ENCODE measurements around the gene TBC1D28. TPM values are rescaled to one million over a fixed set of nuclear protein-coding genes. Genes with fewer than 3 reads are reported as not detected.
A peak's percentile ranks its signal among the peaks of the same experiment; 100 is the strongest.
"Not testable (repeated sequence)": the region's sequence is repeated elsewhere in the genome, so short reads cannot be mapped to it uniquely, and the experiment has no call there.

Gene TBC1D28
- total RNA-seq (not detected in 2 replicates), polyA plus RNA-seq (1.1 TPM in 1 of 2 replicates, not detected in the other), polyA minus RNA-seq (not detected in 2 replicates)
- not detected for total RNA-seq (2013)

DNA sequence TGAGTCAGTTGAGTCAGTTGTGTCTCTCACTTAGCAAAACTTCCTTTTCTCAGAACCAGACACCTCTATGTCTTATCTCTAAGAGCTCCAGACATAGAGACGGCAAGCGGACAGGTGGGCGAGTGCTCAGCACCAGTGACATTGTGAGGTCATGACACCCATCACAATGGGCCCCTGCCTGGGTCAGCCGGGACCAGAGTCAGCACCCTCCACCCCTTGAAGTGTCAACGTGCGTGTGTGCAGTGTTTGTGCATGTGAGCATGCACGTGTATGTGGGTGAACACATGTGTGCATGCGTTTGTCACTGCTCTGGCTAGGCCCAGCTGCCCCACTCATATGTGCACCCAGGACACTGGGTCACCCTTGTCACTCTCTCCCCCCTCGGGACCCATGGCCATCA lies at the start of gene TBC1D28:
Gene TBC1D28, minus strand, starts transcription at position 101 of the 400 bp plus-strand sequence. CDS start 3,039 bp downstream, outside the sequence.
- H3K36me3 ChIP-seq (replicated peaks in 1 of 2; ENCODE audit: control extremely low read depth in 1 of 2, control insufficient read depth in 1 of 2, extremely low read depth in 1 of 2, insufficient read depth in 2 of 2, low read length in 1 of 2); H2AFZ ChIP-seq (ENCODE audit: insufficient read depth, low read depth, low read length, poor library complexity, severe bottlenecking); DNase-seq; H3K27me3 Mint-ChIP-seq; H3K9me3 Mint-ChIP-seq (ENCODE audit: insufficient read depth); H3K79me2 ChIP-seq (ENCODE audit: control insufficient read depth, insufficient read depth, low read length); H3K27ac ChIP-seq (ENCODE audit: low read length in 2 of 2); H4K20me1 ChIP-seq (ENCODE audit: control insufficient read depth, insufficient read depth, low read length, poor library complexity, severe bottlenecking); H3K9me3 ChIP-seq (ENCODE audit: control extremely low read depth in 1 of 3, control insufficient read depth in 2 of 3, insufficient read depth in 1 of 3, low read length in 2 of 3); H3K4me1 ChIP-seq (ENCODE audit: control insufficient read depth in 2 of 2, insufficient read depth in 2 of 2, low read length in 2 of 2); H3K4me3 ChIP-seq (ENCODE audit: control extremely low read depth in 1 of 5, extremely low read depth in 1 of 5, insufficient read depth in 1 of 5, low read depth in 2 of 5, low read length in 4 of 5); POLR2A ChIA-PET; ATAC-seq (ENCODE audit: low read depth); H3K9ac ChIP-seq (ENCODE audit: low read length); H3K4me3 Mint-ChIP-seq; intact Hi-C loops (cut with micrococcal nuclease); H3K4me2 ChIP-seq (replicated peaks; ENCODE audit: low read depth, low read length, poor library complexity, severe bottlenecking); H3K27me3 ChIP-seq (replicated peaks in 1 of 4; ENCODE audit: control extremely low read depth in 1 of 4, control insufficient read depth in 3 of 4, insufficient read depth in 4 of 4, low read length in 3 of 4); H3K4me1 Mint-ChIP-seq; H3K27ac Mint-ChIP-seq; CTCF ChIA-PET: not testable (repeated sequence)
- 100% methylated on average over 4 of the region's 9 CpGs for WGBS (ENCODE audit: insufficient coverage)

DNA sequence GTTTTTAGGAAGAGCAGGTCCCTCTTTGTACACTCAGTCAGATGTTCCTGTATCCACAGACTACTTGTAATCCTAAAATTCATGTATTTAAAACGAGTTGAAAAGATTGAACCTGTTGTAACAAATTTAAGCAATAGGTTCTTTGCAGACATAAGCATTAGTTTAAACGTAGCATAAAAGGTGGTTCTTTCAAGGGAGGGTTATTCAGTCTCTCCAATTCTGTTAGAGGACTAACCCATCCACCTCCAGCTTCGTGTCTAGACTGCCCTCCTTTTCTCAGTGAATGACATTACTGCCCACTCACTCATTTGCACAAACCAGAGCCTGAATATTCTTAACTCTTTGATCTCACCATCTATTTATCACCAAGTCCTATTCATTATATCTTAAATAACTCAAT lies 38.5 kb upstream of the TBC1D28 start:
- Histone ChIP-seq H2AFZ (ENCODE audit: insufficient read depth, low read depth, low read length, poor library complexity, severe bottlenecking) (peak overlapping the region; percentile 79), H3K9ac (ENCODE audit: low read length) (peak overlapping the region; percentile 71), H3K4me3 (ENCODE audit: control extremely low read depth in 1 of 5, extremely low read depth in 1 of 5, insufficient read depth in 1 of 5, low read depth in 2 of 5, low read length in 4 of 5) (peak overlapping the region in 4 of 5 experiments; percentile 52 to 67 (median 64))
- H3K4me2 ChIP-seq (replicated peaks; ENCODE audit: low read depth, low read length, poor library complexity, severe bottlenecking); POLR2A ChIA-PET; H3K4me1 Mint-ChIP-seq; H3K27ac ChIP-seq (ENCODE audit: low read length in 2 of 2); DNase-seq; H3K9me3 ChIP-seq (ENCODE audit: control extremely low read depth in 1 of 3, control insufficient read depth in 2 of 3, insufficient read depth in 1 of 3, low read length in 2 of 3); H4K20me1 ChIP-seq (ENCODE audit: control insufficient read depth, insufficient read depth, low read length, poor library complexity, severe bottlenecking); ATAC-seq (ENCODE audit: low read depth); H3K79me2 ChIP-seq (ENCODE audit: control insufficient read depth, insufficient read depth, low read length); H3K27me3 ChIP-seq (replicated peaks in 1 of 4; ENCODE audit: control extremely low read depth in 1 of 4, control insufficient read depth in 3 of 4, insufficient read depth in 4 of 4, low read length in 3 of 4); CTCF ChIA-PET; H3K36me3 ChIP-seq (replicated peaks in 1 of 2; ENCODE audit: control extremely low read depth in 1 of 2, control insufficient read depth in 1 of 2, extremely low read depth in 1 of 2, insufficient read depth in 2 of 2, low read length in 1 of 2); H3K4me1 ChIP-seq (ENCODE audit: control insufficient read depth in 2 of 2, insufficient read depth in 2 of 2, low read length in 2 of 2); H3K9me3 Mint-ChIP-seq (ENCODE audit: insufficient read depth); intact Hi-C loops (cut with micrococcal nuclease); H3K27me3 Mint-ChIP-seq: not testable (repeated sequence)
- Mint-ChIP-seq H3K27ac (peak overlapping the region; percentile 41), H3K4me3 (peak overlapping the region; percentile 94)
- no CpG with 5 or more reads among the region's 3 CpGs for WGBS (ENCODE audit: insufficient coverage)

DNA sequence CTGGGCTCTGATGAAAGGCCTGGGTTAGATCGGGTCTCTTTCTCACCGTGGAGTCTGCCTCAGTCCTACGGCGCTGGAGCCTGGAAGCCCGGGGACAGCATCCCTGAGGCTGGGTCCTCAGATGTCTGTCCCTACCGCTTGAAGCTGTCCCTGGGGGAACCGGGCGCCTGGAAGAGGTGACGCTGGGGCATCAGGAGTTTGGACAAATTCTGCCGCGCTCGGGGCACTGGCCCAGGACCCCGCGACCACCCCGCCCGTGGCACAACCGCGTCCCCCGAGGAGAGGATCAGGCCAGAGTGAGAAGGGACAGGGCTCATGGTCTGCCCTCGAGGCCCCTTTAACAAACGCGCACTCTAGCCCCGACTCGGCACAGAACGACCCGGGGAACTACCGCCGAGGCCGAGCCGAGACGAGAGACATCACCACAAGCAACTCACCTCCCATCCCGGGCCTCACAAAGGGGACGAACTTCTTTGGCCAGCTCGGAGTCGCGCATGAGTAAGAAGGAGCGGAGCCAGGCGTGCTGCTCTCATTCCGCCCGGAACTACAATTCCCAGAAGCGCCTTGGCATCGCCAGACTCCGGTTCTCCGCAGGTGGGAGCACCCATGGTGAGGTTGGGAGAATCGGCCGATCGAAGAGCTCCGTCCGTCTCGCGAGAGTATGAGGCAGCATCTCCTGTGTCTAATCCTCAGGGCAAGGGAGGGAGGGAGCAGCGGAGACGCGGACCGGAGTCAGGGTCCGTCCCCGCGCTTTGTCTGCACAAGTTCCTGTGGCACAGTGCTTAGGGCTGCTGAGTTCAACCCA lies 37.8 kb upstream of the TBC1D28 start, which contains the start of gene FOXO3B:
Gene FOXO3B, minus strand, starts transcription at position 548 of the 805 bp plus-strand sequence. CDS start 663 bp downstream, outside the sequence.
- 0% methylated on average over 3 of the region's 58 CpGs for WGBS (ENCODE audit: insufficient coverage)
- peak within 1 kb of the TSS; percentile 18 to 61 for H3K27ac ChIP-seq (ENCODE audit: low read length in 2 of 2)
- peak within 1 kb of the TSS in 4 of 5 experiments; percentile 52 to 67 (median 64) for H3K4me3 ChIP-seq (ENCODE audit: control extremely low read depth in 1 of 5, extremely low read depth in 1 of 5, insufficient read depth in 1 of 5, low read depth in 2 of 5, low read length in 4 of 5)
- Mint-ChIP-seq H3K27ac (peak within 1 kb of the TSS; percentile 90), H3K4me3 (peak within 1 kb of the TSS; percentile 94)
- H4K20me1 ChIP-seq (ENCODE audit: control insufficient read depth, insufficient read depth, low read length, poor library complexity, severe bottlenecking); H3K9me3 Mint-ChIP-seq (ENCODE audit: insufficient read depth); intact Hi-C loops (cut with micrococcal nuclease); H3K4me1 Mint-ChIP-seq; H3K27me3 Mint-ChIP-seq; H3K9me3 ChIP-seq (ENCODE audit: control extremely low read depth in 1 of 3, control insufficient read depth in 2 of 3, insufficient read depth in 1 of 3, low read length in 2 of 3); H3K36me3 ChIP-seq (replicated peaks in 1 of 2; ENCODE audit: control extremely low read depth in 1 of 2, control insufficient read depth in 1 of 2, extremely low read depth in 1 of 2, insufficient read depth in 2 of 2, low read length in 1 of 2); CTCF ChIA-PET; H3K4me1 ChIP-seq (ENCODE audit: control insufficient read depth in 2 of 2, insufficient read depth in 2 of 2, low read length in 2 of 2); POLR2A ChIA-PET; H3K27me3 ChIP-seq (replicated peaks in 1 of 4; ENCODE audit: control extremely low read depth in 1 of 4, control insufficient read depth in 3 of 4, insufficient read depth in 4 of 4, low read length in 3 of 4); H3K79me2 ChIP-seq (ENCODE audit: control insufficient read depth, insufficient read depth, low read length): not testable (repeated sequence)
- H3K9ac ChIP-seq (ENCODE audit: low read length): peak within 1 kb of the TSS; percentile 71
- peak within 1 kb of the TSS; percentile 79 for H2AFZ ChIP-seq (ENCODE audit: insufficient read depth, low read depth, low read length, poor library complexity, severe bottlenecking)
- peak; percentile 76 for DNase-seq
- peak within 1 kb of the TSS; percentile 37 for H3K4me2 ChIP-seq (replicated peaks; ENCODE audit: low read depth, low read length, poor library complexity, severe bottlenecking)
- peak; percentile 90 for ATAC-seq (ENCODE audit: low read depth)

DNA sequence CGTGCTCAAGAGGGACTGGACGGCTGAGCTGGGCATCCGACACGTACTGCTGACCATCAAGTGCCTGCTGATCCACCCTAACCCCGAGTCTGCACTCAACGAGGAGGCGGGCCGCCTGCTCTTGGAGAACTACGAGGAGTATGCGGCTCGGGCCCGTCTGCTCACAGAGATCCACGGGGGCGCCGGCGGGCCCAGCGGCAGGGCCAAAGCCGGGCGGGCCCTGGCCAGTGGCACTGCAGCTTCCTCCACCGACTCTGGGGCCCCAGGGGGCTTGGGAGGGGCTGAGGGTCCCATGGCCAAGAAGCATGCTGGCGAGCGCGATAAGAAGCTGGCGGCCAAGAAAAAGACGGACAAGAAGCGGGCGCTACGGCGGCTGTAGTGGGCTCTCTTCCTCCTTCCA lies 33.2 kb upstream of the TBC1D28 start:
- CTCF ChIA-PET; ATAC-seq (ENCODE audit: low read depth): not testable (repeated sequence)

More for the DNA sequence above, 33.2 kb upstream of the TBC1D28 start:
- H3K4me3 ChIP-seq (ENCODE audit: control extremely low read depth in 1 of 5, extremely low read depth in 1 of 5, insufficient read depth in 1 of 5, low read depth in 2 of 5, low read length in 4 of 5); H3K79me2 ChIP-seq (ENCODE audit: control insufficient read depth, insufficient read depth, low read length); H4K20me1 ChIP-seq (ENCODE audit: control insufficient read depth, insufficient read depth, low read length, poor library complexity, severe bottlenecking); POLR2A ChIA-PET; H3K27me3 Mint-ChIP-seq; H3K4me3 Mint-ChIP-seq; H3K27ac ChIP-seq (ENCODE audit: low read length in 2 of 2); H3K9me3 Mint-ChIP-seq (ENCODE audit: insufficient read depth); H3K9ac ChIP-seq (ENCODE audit: low read length); H3K4me1 Mint-ChIP-seq; H3K9me3 ChIP-seq (ENCODE audit: control extremely low read depth in 1 of 3, control insufficient read depth in 2 of 3, insufficient read depth in 1 of 3, low read length in 2 of 3); H3K36me3 ChIP-seq (replicated peaks in 1 of 2; ENCODE audit: control extremely low read depth in 1 of 2, control insufficient read depth in 1 of 2, extremely low read depth in 1 of 2, insufficient read depth in 2 of 2, low read length in 1 of 2); intact Hi-C loops (cut with micrococcal nuclease); H3K27ac Mint-ChIP-seq; H2AFZ ChIP-seq (ENCODE audit: insufficient read depth, low read depth, low read length, poor library complexity, severe bottlenecking); H3K27me3 ChIP-seq (replicated peaks in 1 of 4; ENCODE audit: control extremely low read depth in 1 of 4, control insufficient read depth in 3 of 4, insufficient read depth in 4 of 4, low read length in 3 of 4); DNase-seq; H3K4me1 ChIP-seq (ENCODE audit: control insufficient read depth in 2 of 2, insufficient read depth in 2 of 2, low read length in 2 of 2); H3K4me2 ChIP-seq (replicated peaks; ENCODE audit: low read depth, low read length, poor library complexity, severe bottlenecking): not testable (repeated sequence)
- 100% methylated on average over 4 of the region's 29 CpGs for whole genome bisulfite sequencing (ENCODE audit: insufficient coverage)
